ENCODE data around the gene TMEM61.

Gene TMEM61

DNA sequence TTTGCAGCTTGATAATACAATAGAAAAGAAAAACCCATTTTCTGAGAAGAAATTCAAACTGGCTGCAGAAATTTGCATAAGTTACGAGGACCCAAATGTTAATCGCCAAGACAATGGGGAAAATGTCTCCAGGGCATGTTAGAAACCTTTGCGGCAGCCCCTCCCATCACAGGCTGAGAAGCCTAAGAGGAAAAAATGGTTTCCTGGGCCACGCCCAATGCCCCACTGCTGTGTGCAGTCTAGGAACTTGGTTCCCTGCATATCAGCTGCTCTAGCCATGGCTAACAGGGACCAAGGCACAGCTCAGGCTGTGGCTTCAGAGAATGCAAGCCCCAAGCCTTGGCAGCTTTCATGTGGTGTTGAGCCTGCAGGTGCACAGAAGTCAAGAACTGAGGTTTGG lies 37.5 kb upstream of the TMEM61 start:
- Histone ChIP-seq H3K4me3 (ENCODE audit: low read length) (no peak overlapping the region), H3K4me1 (ENCODE audit: low read length) (no peaks in the 10 kb centered on the region), H3K9ac (ENCODE audit: low read length) (no peak overlapping the region), H3K4me2 (ENCODE audit: low read depth, low read length) (no peak overlapping the region), H3K9me2 (replicated peaks; ENCODE audit: insufficient read depth, low read length) (no peaks in the 10 kb centered on the region), H3K79me2 (ENCODE audit: low read length) (no peaks in the 10 kb centered on the region), H2AFZ (ENCODE audit: low read length) (no peak overlapping the region), H3K27ac (ENCODE audit: low read length) (no peak overlapping the region), H3K9me3 (replicated peaks; ENCODE audit: insufficient read depth, low read length) (no peaks in the 10 kb centered on the region), H3K27me3 (replicated peaks; ENCODE audit: insufficient read depth, low read length) (no peaks in the 10 kb centered on the region), H4K20me1 (ENCODE audit: insufficient read depth, low read length) (no peaks in the 10 kb centered on the region), H3K36me3 (replicated peaks; ENCODE audit: insufficient read depth, low read length) (no peaks in the 10 kb centered on the region), H3F3A (ENCODE audit: insufficient read depth, low read length) (no peaks in the 10 kb centered on the region)
- TF ChIP-seq, protein P1, sequence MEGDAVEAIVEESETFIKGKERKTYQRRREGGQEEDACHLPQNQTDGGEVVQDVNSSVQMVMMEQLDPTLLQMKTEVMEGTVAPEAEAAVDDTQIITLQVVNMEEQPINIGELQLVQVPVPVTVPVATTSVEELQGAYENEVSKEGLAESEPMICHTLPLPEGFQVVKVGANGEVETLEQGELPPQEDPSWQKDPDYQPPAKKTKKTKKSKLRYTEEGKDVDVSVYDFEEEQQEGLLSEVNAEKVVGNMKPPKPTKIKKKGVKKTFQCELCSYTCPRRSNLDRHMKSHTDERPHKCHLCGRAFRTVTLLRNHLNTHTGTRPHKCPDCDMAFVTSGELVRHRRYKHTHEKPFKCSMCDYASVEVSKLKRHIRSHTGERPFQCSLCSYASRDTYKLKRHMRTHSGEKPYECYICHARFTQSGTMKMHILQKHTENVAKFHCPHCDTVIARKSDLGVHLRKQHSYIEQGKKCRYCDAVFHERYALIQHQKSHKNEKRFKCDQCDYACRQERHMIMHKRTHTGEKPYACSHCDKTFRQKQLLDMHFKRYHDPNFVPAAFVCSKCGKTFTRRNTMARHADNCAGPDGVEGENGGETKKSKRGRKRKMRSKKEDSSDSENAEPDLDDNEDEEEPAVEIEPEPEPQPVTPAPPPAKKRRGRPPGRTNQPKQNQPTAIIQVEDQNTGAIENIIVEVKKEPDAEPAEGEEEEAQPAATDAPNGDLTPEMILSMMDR (IDR thresholded peaks at IDR 0.05; ENCODE audit: low read length): no peak
- TF ChIP-seq EZH2 (optimal IDR thresholded peaks at IDR 0.05; ENCODE audit: low read depth, low read length) (no peak), EZH2phosphoT487 (IDR thresholded peaks at IDR 0.05; ENCODE audit: low read length) (no peak)
- no peak for DNase-seq

DNA sequence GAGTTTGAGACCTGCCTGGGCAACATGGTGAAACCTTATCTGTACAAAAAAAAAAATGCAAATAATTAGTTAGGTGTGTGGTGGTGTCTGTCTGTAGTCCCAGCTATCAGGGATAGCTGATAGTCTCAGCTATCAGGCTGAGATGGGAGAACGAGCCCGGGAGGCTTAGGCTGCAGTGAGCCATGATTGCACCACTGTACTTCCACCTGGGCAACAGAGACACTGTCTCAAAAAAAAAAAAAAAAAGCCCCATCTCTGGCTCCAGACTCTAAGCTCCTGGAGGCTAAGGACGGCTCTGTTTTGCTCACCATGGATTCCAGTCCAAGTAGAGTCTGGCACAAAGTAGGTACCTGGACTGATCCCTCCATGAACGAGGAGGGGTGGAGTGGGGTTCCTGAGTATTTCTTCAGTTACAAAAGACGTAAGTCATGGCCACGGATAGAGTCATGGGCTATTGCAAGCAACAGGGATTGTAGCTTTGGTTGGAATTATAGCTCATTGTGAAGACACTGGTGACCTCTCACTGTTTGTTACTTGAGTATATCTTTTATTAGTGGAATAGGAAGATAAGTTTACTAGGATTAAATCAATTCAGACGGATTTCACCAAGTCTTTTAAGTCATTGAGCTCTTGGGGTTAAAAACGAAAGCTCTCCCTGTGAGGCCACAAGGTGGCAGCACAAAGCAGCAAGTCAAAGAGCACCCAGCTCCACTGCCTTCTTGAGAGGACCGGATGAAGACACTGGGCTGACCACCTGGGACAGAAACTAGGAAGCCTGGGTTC lies 35.6 kb upstream of the TMEM61 start:
- no peaks in the 10 kb centered on the region for H3K27me3 ChIP-seq (replicated peaks; ENCODE audit: insufficient read depth, low read length)
- H3K27ac ChIP-seq (ENCODE audit: low read length): no peak overlapping the region
- no peak overlapping the region for H3K4me3 ChIP-seq (ENCODE audit: low read length)
- H3K79me2 ChIP-seq (ENCODE audit: low read length): no peaks in the 10 kb centered on the region
- no peak overlapping the region for H3K9ac ChIP-seq (ENCODE audit: low read length)
- H3K4me1 ChIP-seq (ENCODE audit: low read length): no peaks in the 10 kb centered on the region
- 0 out of 2 replicates have a peak overlapping the region, but pooled peaks have one; percentile 19 for H2AFZ ChIP-seq (ENCODE audit: low read length)
- no peaks in the 10 kb centered on the region for H4K20me1 ChIP-seq (ENCODE audit: insufficient read depth, low read length)
- peak; percentile 77 for DNase-seq
- TF ChIP-seq, protein P1 (IDR thresholded peaks at IDR 0.05; ENCODE audit: low read length): peak; percentile 87
- TF ChIP-seq EZH2 (optimal IDR thresholded peaks at IDR 0.05; ENCODE audit: low read depth, low read length): no peak
- H3F3A ChIP-seq (ENCODE audit: insufficient read depth, low read length): no peaks in the 10 kb centered on the region
- H3K9me2 ChIP-seq (replicated peaks; ENCODE audit: insufficient read depth, low read length): no peaks in the 10 kb centered on the region
- H3K4me2 ChIP-seq (ENCODE audit: low read depth, low read length): peak overlapping the region; percentile 15; the same call in 1 of the 2 replicates
- no peaks in the 10 kb centered on the region for H3K36me3 ChIP-seq (replicated peaks; ENCODE audit: insufficient read depth, low read length)
- no peaks in the 10 kb centered on the region for H3K9me3 ChIP-seq (replicated peaks; ENCODE audit: insufficient read depth, low read length)

DNA sequence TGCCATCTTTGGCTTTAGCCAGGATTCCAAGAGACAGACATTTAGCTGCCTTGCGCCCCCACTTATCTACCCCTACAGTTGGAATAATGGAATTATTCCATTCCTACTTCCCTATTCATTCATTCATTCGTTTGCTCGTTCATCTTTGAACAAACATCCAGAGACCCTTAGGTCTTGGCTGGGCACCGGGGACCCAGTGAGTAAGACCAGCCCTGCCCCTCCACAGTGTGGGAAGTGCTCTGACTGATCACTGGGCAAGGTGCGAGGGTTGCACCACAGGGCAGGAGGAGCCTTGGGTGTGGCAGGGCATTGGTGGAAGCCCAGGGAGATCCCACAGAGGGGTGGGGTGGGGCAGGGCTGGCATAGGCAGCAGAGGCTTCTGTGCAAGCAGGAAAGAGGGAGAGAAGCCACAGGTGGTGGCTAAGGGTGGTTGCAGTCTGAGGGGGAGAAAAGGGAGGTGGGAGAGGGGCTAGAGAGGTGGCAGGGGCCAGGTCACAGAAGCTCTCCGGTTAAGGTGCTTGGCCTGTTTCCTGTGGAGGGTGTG lies 35.0 kb upstream of the TMEM61 start:
- H3K9ac ChIP-seq (ENCODE audit: low read length): no peak overlapping the region
- no peaks in the 10 kb centered on the region for H3K9me2 ChIP-seq (replicated peaks; ENCODE audit: insufficient read depth, low read length)
- TF ChIP-seq EZH2phosphoT487 (IDR thresholded peaks at IDR 0.05; ENCODE audit: low read length): no peak
- TF ChIP-seq EZH2 (optimal IDR thresholded peaks at IDR 0.05; ENCODE audit: low read depth, low read length): no peak
- H3K36me3 ChIP-seq (replicated peaks; ENCODE audit: insufficient read depth, low read length): no peaks in the 10 kb centered on the region
- no peaks in the 10 kb centered on the region for H3K9me3 ChIP-seq (replicated peaks; ENCODE audit: insufficient read depth, low read length)
- H2AFZ ChIP-seq (ENCODE audit: low read length): no peak overlapping the region
- H4K20me1 ChIP-seq (ENCODE audit: insufficient read depth, low read length): no peaks in the 10 kb centered on the region
- H3K27me3 ChIP-seq (replicated peaks; ENCODE audit: insufficient read depth, low read length): no peaks in the 10 kb centered on the region
- H3K79me2 ChIP-seq (ENCODE audit: low read length): no peaks in the 10 kb centered on the region
- H3K4me1 ChIP-seq (ENCODE audit: low read length): no peaks in the 10 kb centered on the region
- H3F3A ChIP-seq (ENCODE audit: insufficient read depth, low read length): no peaks in the 10 kb centered on the region
- no peak for DNase-seq
- H3K4me3 ChIP-seq (ENCODE audit: low read length): no peak overlapping the region
- H3K4me2 ChIP-seq (ENCODE audit: low read depth, low read length): no peak overlapping the region
- H3K27ac ChIP-seq (ENCODE audit: low read length): no peak overlapping the region

DNA sequence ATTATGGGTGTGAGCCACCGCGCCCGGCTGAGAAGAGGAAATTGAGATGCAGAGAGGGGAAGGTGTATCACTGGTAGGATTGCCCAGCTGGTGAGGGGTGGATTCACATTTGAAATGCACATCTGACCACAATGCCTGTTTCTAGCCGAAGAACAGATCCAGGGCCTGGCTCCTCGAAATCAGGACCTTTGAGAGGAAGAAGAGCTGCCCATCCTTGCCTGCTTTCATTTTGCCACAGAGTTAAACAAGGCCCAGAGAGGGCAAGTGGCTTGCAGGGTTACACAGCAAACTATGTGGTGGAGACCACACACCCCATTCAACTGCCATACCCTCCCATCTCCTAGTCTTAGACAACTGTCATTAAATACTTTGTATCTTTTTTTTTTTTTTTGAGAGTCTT lies 32.9 kb upstream of the TMEM61 start:
- Histone ChIP-seq H3K27ac (ENCODE audit: low read length) (no peak overlapping the region), H4K20me1 (ENCODE audit: insufficient read depth, low read length) (no peaks in the 10 kb centered on the region), H3K9me2 (replicated peaks; ENCODE audit: insufficient read depth, low read length) (no peaks in the 10 kb centered on the region), H3K36me3 (replicated peaks; ENCODE audit: insufficient read depth, low read length) (no peaks in the 10 kb centered on the region), H3K4me3 (ENCODE audit: low read length) (no peak overlapping the region), H3K27me3 (replicated peaks; ENCODE audit: insufficient read depth, low read length) (no peaks in the 10 kb centered on the region), H3K4me1 (ENCODE audit: low read length) (no peaks in the 10 kb centered on the region), H3K4me2 (ENCODE audit: low read depth, low read length) (no peak overlapping the region), H3K9me3 (replicated peaks; ENCODE audit: insufficient read depth, low read length) (no peaks in the 10 kb centered on the region), H2AFZ (ENCODE audit: low read length) (no peak overlapping the region), H3K9ac (ENCODE audit: low read length) (no peak overlapping the region), H3F3A (ENCODE audit: insufficient read depth, low read length) (no peaks in the 10 kb centered on the region), H3K79me2 (ENCODE audit: low read length) (no peaks in the 10 kb centered on the region)
- no peak for TF ChIP-seq EZH2 (optimal IDR thresholded peaks at IDR 0.05; ENCODE audit: low read depth, low read length)
- TF ChIP-seq, protein P1 (IDR thresholded peaks at IDR 0.05; ENCODE audit: low read length): no peak
- no peak for TF ChIP-seq EZH2phosphoT487 (IDR thresholded peaks at IDR 0.05; ENCODE audit: low read length)
- no peak for DNase-seq
